Endothelial cell of umbilical vein (primary cell): Measurements from ENCODE around the gene ZNF334. TPM values are rescaled to one million over a fixed set of nuclear protein-coding genes. Genes with fewer than 3 reads are reported as not detected.

Experiments
- BruUV-seq: library from RNA; stranded (reverse); fragments of 400-500 nt; replicated peaks from 2 replicates; lab custom pipeline; 2021; lab: Mats Ljungman, UMichigan
- CTCF ChIA-PET: fragments of 300-600, 350-600 bp; sonication (Branson Sonifier 250); formaldehyde crosslinking; loops from one replicate; lab custom pipeline; 2021; ENCODE audit warnings: antibody characterized with exemption, inconsistent platforms; lab: Charles Lee
- POLR2A ChIA-PET: fragments of 300-600, 350-600 bp; sonication (Branson Sonifier 250); formaldehyde crosslinking; loops from one replicate; lab custom pipeline; 2021; ENCODE audit warnings: antibody characterized with exemption, inconsistent platforms; lab: Charles Lee
- DNase-seq: peaks from one replicate; pipeline ENCODE4 v3.0.0-alpha.2; 2011; ENCODE audit warnings: low read depth, low spot score
- FAIRE-seq: peaks from 2 replicates; lab custom pipeline; 2011; peaks lifted over from hg19 to GRCh38; lab: Jason Lieb, UNC
- H2AFZ ChIP-seq: 2 replicates; pipeline ENCODE4 v1.6.0; 2012; ENCODE audit warnings: low read depth, low read length, control low read depth, inconsistent platforms
- H3K27ac ChIP-seq: 2 replicates; pipeline ENCODE4 v1.5.1; 2011; ENCODE audit warnings: low read depth, mild to moderate bottlenecking, control low read depth, low read length, moderate library complexity; ENCODE audit not compliant: insufficient read depth
- H3K27me3 ChIP-seq, 2 experiments: 2 replicates each; pipeline versions ENCODE4 v1.6.0 to v1.6.1; 2011; ENCODE audit warnings: low read length in 2 of 2, mixed read lengths in 1 of 2; ENCODE audit not compliant: control insufficient read depth in 2 of 2, insufficient read depth in 2 of 2
- H3K36me3 ChIP-seq, 2 experiments: 2 replicates in 1 of 2; 3 replicates in 1 of 2; pipeline ENCODE4 v1.5.1; 2011; ENCODE audit warnings: low read length in 2 of 2, mild to moderate bottlenecking in 1 of 2, moderate library complexity in 1 of 2; ENCODE audit not compliant: control insufficient read depth in 2 of 2, insufficient read depth in 2 of 2; ENCODE audit errors: extremely low read depth in 1 of 2
- H3K4me1 ChIP-seq: 3 replicates; pipeline ENCODE4 v1.5.1; 2011; ENCODE audit warnings: mild to moderate bottlenecking, low read length; ENCODE audit not compliant: control insufficient read depth, insufficient read depth; ENCODE audit errors: extremely low read depth
- H3K4me2 ChIP-seq: 2 replicates; pipeline ENCODE4 v1.6.1; 2011; ENCODE audit warnings: low read length, control low read depth, mixed read lengths; ENCODE audit not compliant: insufficient read depth
- H3K4me3 ChIP-seq, 3 experiments: fragments of 200-600 bp in 1 of 3; sonication (generic), shearing (Covaris generic) in 1 of 3; replicated peaks in 1 of 3; 2 replicates each; pipeline ENCODE4 v1.5.1; 2011 to 2016; ENCODE audit warnings: control low read depth in 3 of 3, low read length in 3 of 3, mild to moderate bottlenecking in 2 of 3, inconsistent platforms in 1 of 3, low read depth in 1 of 3, moderate library complexity in 1 of 3; ENCODE audit not compliant: insufficient read depth in 1 of 3
- H3K79me2 ChIP-seq: 2 replicates; pipeline ENCODE4 v1.6.0; 2012; ENCODE audit warnings: low read length, inconsistent platforms; ENCODE audit not compliant: control insufficient read depth, insufficient read depth
- H3K9ac ChIP-seq: replicated peaks from 2 replicates; pipeline ENCODE3; 2011; ENCODE audit warnings: low read length, control low read depth; ENCODE audit not compliant: insufficient read depth; ENCODE audit errors: extremely low read depth
- H3K9me1 ChIP-seq: replicated peaks from 3 replicates; pipeline ENCODE4 v1.6.0; 2011; ENCODE audit warnings: mild to moderate bottlenecking, low read length; ENCODE audit not compliant: control insufficient read depth, insufficient read depth; ENCODE audit errors: extremely low read depth
- H3K9me3 ChIP-seq: replicated peaks from 2 replicates; pipeline ENCODE4 v1.5.1; 2012; ENCODE audit warnings: low read length, inconsistent platforms; ENCODE audit not compliant: control insufficient read depth, insufficient read depth
- H4K20me1 ChIP-seq: replicated peaks from 2 replicates; pipeline ENCODE3; 2011; ENCODE audit warnings: mild to moderate bottlenecking, low read length; ENCODE audit not compliant: control insufficient read depth, insufficient read depth; ENCODE audit errors: extremely low read depth
- EZH2 ChIP-seq: IDR thresholded peaks from 2 replicates; pipeline ENCODE4 v1.6.1; 2012; ENCODE audit warnings: borderline replicate concordance, low read depth, mild to moderate bottlenecking, moderate library complexity, low read length, inconsistent platforms; ENCODE audit not compliant: severe bottlenecking
- FOS ChIP-seq: IDR thresholded peaks from 2 replicates; pipeline ENCODE4 v1.6.1; 2011; ENCODE audit warnings: mild to moderate bottlenecking, low read length, moderate library complexity, borderline replicate concordance; ENCODE audit not compliant: insufficient read depth
- GATA2 ChIP-seq: IDR thresholded peaks from 2 replicates; pipeline ENCODE4 v1.7.0; 2011; ENCODE audit warnings: low read depth, mild to moderate bottlenecking, moderate library complexity, mixed read lengths, low read length; ENCODE audit not compliant: insufficient read length, insufficient read depth
- JUN ChIP-seq: IDR thresholded peaks from 2 replicates; pipeline ENCODE4 v1.6.1; 2011; ENCODE audit warnings: borderline replicate concordance, low read depth; ENCODE audit not compliant: insufficient read length, insufficient read depth
- MAX ChIP-seq: IDR thresholded peaks from 2 replicates; pipeline ENCODE4 v1.6.1; 2011; ENCODE audit not compliant: insufficient read depth, insufficient read length
- MYC ChIP-seq: IDR thresholded peaks from one replicate; pipeline ENCODE4 v1.6.1; 2011; ENCODE audit warnings: mild to moderate bottlenecking, low read depth, low read length
- POLR2A ChIP-seq: IDR thresholded peaks from 2 replicates; pipeline ENCODE4 v1.6.1; 2012; ENCODE audit warnings: low read depth, mild to moderate bottlenecking, control low read depth, low read length
- POLR2AphosphoS5 ChIP-seq: IDR thresholded peaks from 2 replicates; pipeline ENCODE4 v1.6.1; 2012; ENCODE audit warnings: low read depth, mild to moderate bottlenecking, control low read depth, low read length, moderate library complexity; ENCODE audit not compliant: insufficient read depth
- dilution Hi-C: fragments of 300-500 bp; cut with MboI; formaldehyde crosslinking; loops from one replicate; pipeline ENCODE4 v1.15.0; 2019; ENCODE audit warnings: low sequenced_read_pairs; ENCODE audit not compliant: extremely low pct_ligation_motif_present
- intact Hi-C: fragments of 100-400 bp; cut with micrococcal nuclease; formaldehyde crosslinking; loops from one replicate; pipeline ENCODE4 v1.10.0; 2022
- polyA plus RNA-seq, 4 experiments: library from polyadenylated mRNA; depleted of rRNA in 3 of 4; stranded (reverse) in 3 of 4; unstranded in 1 of 4; fragments of >200 nt; gene quantifications; 2 replicates each; pipeline versions ENCODE4 v1.2.1 to v1.2.3, GENCODE V29; 2011 to 2012; ENCODE audit warnings: missing spikeins in 1 of 4
- total RNA-seq: library from RNA; stranded (reverse); gene quantifications from 2 replicates; pipeline ENCODE4 v1.2.3, GENCODE V29; 2021
- TF ChIP-seq, protein P1 (sequence below), 2 donors: IDR thresholded peaks; 1 replicate in 1 of 2; 2 replicates in 1 of 2; pipeline ENCODE4 v1.5.1; 2011; ENCODE audit warnings: low read length in 2 of 2, mild to moderate bottlenecking in 2 of 2, moderate library complexity in 2 of 2, control low read depth in 1 of 2, inconsistent platforms in 1 of 2, low read depth in 1 of 2; ENCODE audit not compliant: insufficient read depth in 1 of 2; ENCODE audit errors: extremely low read depth in 1 of 2

ZNF334 gene
- total and polyA plus RNA-seq, 2 donors (not counting 3 experiments of a cell fraction or from before 2014, with no cell fraction given), result 0.08 to 1.6 TPM

DNA sequence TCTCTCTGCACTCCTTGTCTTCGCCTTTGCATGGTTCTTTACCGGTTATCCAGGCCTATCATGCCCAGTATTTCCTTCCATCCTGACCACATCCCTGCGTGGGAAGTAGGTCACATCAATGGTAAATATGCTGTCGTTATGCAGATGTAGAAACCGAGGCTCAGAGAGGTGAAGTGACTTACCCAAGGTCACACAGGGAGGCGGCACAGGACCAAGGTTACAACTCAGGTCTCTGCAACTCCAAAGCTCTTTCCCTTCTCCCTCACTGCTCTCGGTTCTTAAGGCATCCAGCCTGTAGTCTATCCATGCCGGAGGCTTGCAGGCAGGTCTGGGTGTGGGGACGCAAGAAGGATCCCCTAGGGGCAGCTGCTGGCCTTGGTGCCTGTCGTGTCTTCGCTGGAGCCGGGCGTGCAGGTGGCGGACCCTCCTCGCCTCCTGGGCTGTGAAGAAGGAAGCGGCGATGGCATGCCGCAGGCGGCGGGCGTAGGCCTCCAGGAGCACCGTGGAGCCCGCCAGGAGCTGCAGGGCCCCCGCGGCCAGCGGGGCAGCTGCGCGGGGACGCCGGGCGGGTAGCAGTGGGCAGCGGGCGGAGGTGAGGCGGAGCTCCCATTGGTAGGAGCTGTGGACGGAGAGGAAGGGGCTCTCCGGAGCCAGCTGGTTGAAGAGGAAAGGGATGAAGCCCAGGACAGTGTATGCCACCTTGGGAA is 28.0 kb upstream of the ZNF334 start:
- FAIRE-seq (no peak), DNase-seq (no peak)
- Histone ChIP-seq H3K4me3 (no peak overlapping the region), H3K4me1 (no peaks in the 10 kb centered on the region), H2AFZ (no peak overlapping the region), H3K9ac (no peak overlapping the region), H3K27me3 (no peaks in the 10 kb centered on the region), H3K36me3 (no peaks in the 10 kb centered on the region), H3K9me1 (no peaks in the 10 kb centered on the region), H4K20me1 (no peaks in the 10 kb centered on the region), H3K79me2 (no peaks in the 10 kb centered on the region), H3K9me3 (no peaks in the 10 kb centered on the region), H3K27ac (no peak overlapping the region), H3K4me2 (no peak overlapping the region)
- intact Hi-C loops (no loop called here), dilution Hi-C loops (no loop called here)
- BruUV-seq, result no TSS peak
- TF ChIP-seq GATA2, result no peak
- TF ChIP-seq JUN, result no peak
- no peak for TF ChIP-seq POLR2AphosphoS5
- TF ChIP-seq, protein P1, sequence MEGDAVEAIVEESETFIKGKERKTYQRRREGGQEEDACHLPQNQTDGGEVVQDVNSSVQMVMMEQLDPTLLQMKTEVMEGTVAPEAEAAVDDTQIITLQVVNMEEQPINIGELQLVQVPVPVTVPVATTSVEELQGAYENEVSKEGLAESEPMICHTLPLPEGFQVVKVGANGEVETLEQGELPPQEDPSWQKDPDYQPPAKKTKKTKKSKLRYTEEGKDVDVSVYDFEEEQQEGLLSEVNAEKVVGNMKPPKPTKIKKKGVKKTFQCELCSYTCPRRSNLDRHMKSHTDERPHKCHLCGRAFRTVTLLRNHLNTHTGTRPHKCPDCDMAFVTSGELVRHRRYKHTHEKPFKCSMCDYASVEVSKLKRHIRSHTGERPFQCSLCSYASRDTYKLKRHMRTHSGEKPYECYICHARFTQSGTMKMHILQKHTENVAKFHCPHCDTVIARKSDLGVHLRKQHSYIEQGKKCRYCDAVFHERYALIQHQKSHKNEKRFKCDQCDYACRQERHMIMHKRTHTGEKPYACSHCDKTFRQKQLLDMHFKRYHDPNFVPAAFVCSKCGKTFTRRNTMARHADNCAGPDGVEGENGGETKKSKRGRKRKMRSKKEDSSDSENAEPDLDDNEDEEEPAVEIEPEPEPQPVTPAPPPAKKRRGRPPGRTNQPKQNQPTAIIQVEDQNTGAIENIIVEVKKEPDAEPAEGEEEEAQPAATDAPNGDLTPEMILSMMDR (IDR thresholded peaks at IDR 0.05; ENCODE audit: extremely low read depth in 1 of 2, insufficient read depth in 1 of 2, low read depth in 1 of 2, low read length in 2 of 2), result no peak
- no peak for TF ChIP-seq POLR2A
- TF ChIP-seq MAX, result no peak
- no peak for TF ChIP-seq MYC
- TF ChIP-seq FOS, result no peak
- no peak for TF ChIP-seq EZH2
- ChIA-PET POLR2A (no interaction called here), CTCF (interaction anchor here (1.4 kb wide), 1 partner anchor 10 kb away, joined by 6 read pairs; no protein-coding TSS in a partner anchor)
